DOHH2 (cell line): ENCODE measurements around the gene RAPGEF5.

ENCODE experiments used
- H3F3A ChIP-seq: fragments of 200-600 bp; sonication (generic), shearing (Covaris generic); 2 replicates; pipeline ENCODE4 v1.6.0; 2016; ENCODE audit warnings: antibody characterized with exemption, mild to moderate bottlenecking; ENCODE audit not compliant: control insufficient read depth, insufficient read depth
- H3K27ac ChIP-seq: fragments of 200-600 bp; sonication (generic); 2 replicates; pipeline ENCODE4 v1.5.1; 2014; ENCODE audit warnings: low read depth, mild to moderate bottlenecking, low read length, moderate library complexity
- H3K27me3 ChIP-seq: fragments of 200-600 bp; sonication (generic); 2 replicates; pipeline ENCODE4 v1.6.1; 2014; ENCODE audit warnings: mild to moderate bottlenecking, low read length, mixed read lengths; ENCODE audit not compliant: control insufficient read depth
- H3K36me3 ChIP-seq: fragments of 200-600 bp; sonication (generic); 2 replicates; pipeline ENCODE4 v1.6.1; 2014; ENCODE audit warnings: mild to moderate bottlenecking, low read length, moderate library complexity, mixed read lengths; ENCODE audit not compliant: control insufficient read depth
- H3K4me1 ChIP-seq: fragments of 200-600 bp; sonication (generic); 2 replicates; pipeline ENCODE4 v1.6.1; 2014; ENCODE audit warnings: mild to moderate bottlenecking, low read length, mixed read lengths; ENCODE audit not compliant: control insufficient read depth
- H3K4me2 ChIP-seq: fragments of 200-600 bp; sonication (generic); 2 replicates; pipeline ENCODE4 v1.6.0; 2014; ENCODE audit warnings: mild to moderate bottlenecking, low read length, moderate library complexity
- H3K4me3 ChIP-seq: fragments of 200-600 bp; sonication (generic); 2 replicates; pipeline ENCODE4 v1.5.1; 2014; ENCODE audit warnings: mild to moderate bottlenecking, low read length, mixed read lengths
- H3K79me2 ChIP-seq: fragments of 200-600 bp; sonication (generic); 2 replicates; pipeline ENCODE4 v1.6.1; 2014; ENCODE audit warnings: mild to moderate bottlenecking, low read length, mixed read lengths; ENCODE audit not compliant: control insufficient read depth
- H3K9me2 ChIP-seq: fragments of 200-600 bp; sonication (generic); replicated peaks from 2 replicates; pipeline ENCODE4 v1.6.1; 2014; ENCODE audit warnings: mild to moderate bottlenecking, low read length, mixed read lengths; ENCODE audit not compliant: control insufficient read depth
- H3K9me3 ChIP-seq: fragments of 200-600 bp; sonication (generic); 2 replicates; pipeline ENCODE4 v1.6.1; 2014; ENCODE audit warnings: antibody characterized with exemption, low read length, mixed read lengths; ENCODE audit not compliant: control insufficient read depth, insufficient read depth
- H4K20me1 ChIP-seq: fragments of 200-600 bp; sonication (generic); 2 replicates; pipeline ENCODE4 v1.6.0; 2014; ENCODE audit warnings: low read depth, mild to moderate bottlenecking, antibody characterized with exemption, low read length, moderate library complexity; ENCODE audit not compliant: control insufficient read depth, insufficient read depth
- EZH2phosphoT487 ChIP-seq: fragments of 200-600 bp; sonication (generic); IDR thresholded peaks from 2 replicates; pipeline ENCODE4 v1.6.1; 2017; ENCODE audit warnings: borderline replicate concordance, mild to moderate bottlenecking, antibody characterized with exemption, low read length, moderate library complexity, mixed read lengths
- TF ChIP-seq, protein P1 (sequence below): fragments of 200-600 bp; sonication (generic); IDR thresholded peaks from one replicate; pipeline ENCODE4 v1.5.1; 2014; ENCODE audit warnings: antibody characterized with exemption, mild to moderate bottlenecking, low read depth, low read length; ENCODE audit not compliant: poor library complexity, severe bottlenecking

The RAPGEF5 gene

DNA sequence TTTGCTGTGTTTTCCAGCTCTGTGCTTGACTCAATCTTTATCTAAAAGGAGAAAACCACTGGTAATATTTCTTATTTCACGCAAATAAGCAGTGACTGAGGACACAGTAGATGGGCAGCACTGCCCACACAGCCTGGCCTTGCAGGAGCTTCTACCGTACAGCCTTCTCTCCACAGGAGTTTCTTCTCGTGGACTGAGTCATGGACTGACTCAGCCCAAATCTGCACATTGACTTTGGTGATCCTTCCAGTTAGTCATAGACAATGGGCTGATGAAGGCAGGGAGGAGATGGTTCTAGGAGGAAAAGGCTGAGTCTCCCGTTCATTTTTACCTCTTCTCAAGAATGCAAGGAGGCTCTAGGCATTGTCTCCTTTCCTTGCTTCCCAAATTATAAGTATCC is 200.7 kb downstream of the RAPGEF5 start:
- TF ChIP-seq, protein P1, sequence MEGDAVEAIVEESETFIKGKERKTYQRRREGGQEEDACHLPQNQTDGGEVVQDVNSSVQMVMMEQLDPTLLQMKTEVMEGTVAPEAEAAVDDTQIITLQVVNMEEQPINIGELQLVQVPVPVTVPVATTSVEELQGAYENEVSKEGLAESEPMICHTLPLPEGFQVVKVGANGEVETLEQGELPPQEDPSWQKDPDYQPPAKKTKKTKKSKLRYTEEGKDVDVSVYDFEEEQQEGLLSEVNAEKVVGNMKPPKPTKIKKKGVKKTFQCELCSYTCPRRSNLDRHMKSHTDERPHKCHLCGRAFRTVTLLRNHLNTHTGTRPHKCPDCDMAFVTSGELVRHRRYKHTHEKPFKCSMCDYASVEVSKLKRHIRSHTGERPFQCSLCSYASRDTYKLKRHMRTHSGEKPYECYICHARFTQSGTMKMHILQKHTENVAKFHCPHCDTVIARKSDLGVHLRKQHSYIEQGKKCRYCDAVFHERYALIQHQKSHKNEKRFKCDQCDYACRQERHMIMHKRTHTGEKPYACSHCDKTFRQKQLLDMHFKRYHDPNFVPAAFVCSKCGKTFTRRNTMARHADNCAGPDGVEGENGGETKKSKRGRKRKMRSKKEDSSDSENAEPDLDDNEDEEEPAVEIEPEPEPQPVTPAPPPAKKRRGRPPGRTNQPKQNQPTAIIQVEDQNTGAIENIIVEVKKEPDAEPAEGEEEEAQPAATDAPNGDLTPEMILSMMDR = no peak
- TF ChIP-seq EZH2phosphoT487 = no peak
- no peak overlapping the region for H3K27ac ChIP-seq
- H3K79me2 ChIP-seq = peaks cover 3% of the 10 kb centered on the region; the same call in 1 of the 2 replicates
- no peaks in the 10 kb centered on the region for H4K20me1 ChIP-seq
- no peaks in the 10 kb centered on the region for H3K27me3 ChIP-seq
- H3K9me2 ChIP-seq = no peaks in the 10 kb centered on the region
- H3F3A ChIP-seq = peaks cover 59% of the 10 kb centered on the region
- H3K4me3 ChIP-seq = no peak overlapping the region
- H3K9me3 ChIP-seq = no peaks in the 10 kb centered on the region
- H3K36me3 ChIP-seq = peaks cover 96% of the 10 kb centered on the region
- H3K4me1 ChIP-seq = no peaks in the 10 kb centered on the region
- H3K4me2 ChIP-seq = no peak overlapping the region

DNA sequence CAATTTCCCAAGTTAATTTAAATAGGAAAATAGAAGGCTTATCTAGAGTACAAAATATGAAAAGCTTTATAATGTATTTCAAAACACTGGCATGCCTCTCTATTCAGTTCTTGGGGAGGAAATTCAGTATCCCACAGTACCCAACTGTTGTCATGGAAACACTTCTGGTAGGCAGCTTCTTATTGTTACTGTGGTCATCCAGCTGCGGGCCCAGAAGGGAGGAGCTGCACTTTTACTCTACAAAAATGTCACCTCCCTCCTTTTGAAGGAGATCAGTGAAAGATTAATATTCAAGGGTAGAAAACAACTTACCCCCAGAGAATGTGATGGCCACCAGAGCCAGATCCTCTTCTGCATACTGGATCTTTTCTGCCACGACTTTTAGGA is 202.8 kb downstream of the RAPGEF5 start:
- no peaks in the 10 kb centered on the region for H4K20me1 ChIP-seq
- no peaks in the 10 kb centered on the region for H3K9me3 ChIP-seq
- no peak overlapping the region for H3K27ac ChIP-seq
- no peaks in the 10 kb centered on the region for H3K4me1 ChIP-seq
- peaks cover 99% of the 10 kb centered on the region for H3K36me3 ChIP-seq
- H3F3A ChIP-seq = peaks cover 63% of the 10 kb centered on the region
- no peaks in the 10 kb centered on the region for H3K79me2 ChIP-seq
- TF ChIP-seq, protein P1 = no peak
- TF ChIP-seq EZH2phosphoT487 = no peak
- no peaks in the 10 kb centered on the region for H3K9me2 ChIP-seq
- H3K4me2 ChIP-seq = no peak overlapping the region
- H3K27me3 ChIP-seq = no peaks in the 10 kb centered on the region
- H3K4me3 ChIP-seq = no peak overlapping the region

DNA sequence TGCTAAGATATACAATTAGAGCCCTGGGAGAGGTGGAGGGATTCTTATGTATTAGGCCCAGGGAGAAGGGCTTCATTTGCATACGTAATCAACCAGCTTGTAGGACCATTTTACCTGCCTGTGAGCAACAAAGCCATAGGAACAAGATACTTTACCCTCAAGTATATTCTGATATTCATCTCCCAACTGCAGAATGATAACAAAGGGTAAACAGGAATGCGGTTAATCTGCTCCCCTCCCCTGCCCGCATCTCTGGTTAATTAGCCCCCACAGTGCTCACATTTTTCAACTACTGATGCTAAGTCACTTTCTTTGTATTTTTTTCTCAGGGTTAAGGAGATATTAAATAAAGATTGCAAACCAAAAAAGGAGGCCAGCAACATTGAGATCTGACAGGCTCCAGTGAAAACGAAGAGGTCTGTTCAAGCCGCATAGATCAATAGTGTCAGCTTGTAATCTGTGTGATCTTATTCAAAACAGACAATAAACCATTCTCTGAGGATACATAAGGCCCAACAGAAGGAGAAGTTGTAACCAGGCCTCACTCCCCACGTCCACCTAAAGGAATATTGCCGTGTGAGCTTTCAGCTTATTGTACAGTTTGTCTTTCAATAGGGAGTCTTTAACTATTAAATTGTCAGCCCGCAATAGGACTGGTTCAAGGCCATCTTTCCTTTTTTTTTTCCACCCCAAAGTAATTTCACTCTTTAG is 203.4 kb downstream of the RAPGEF5 start:
- H3K36me3 ChIP-seq = peaks cover 99% of the 10 kb centered on the region
- no peaks in the 10 kb centered on the region for H3K9me2 ChIP-seq

More for the DNA sequence above, 203.4 kb downstream of the RAPGEF5 start:
- no peaks in the 10 kb centered on the region for H4K20me1 ChIP-seq
- no peak overlapping the region for H3K27ac ChIP-seq
- H3K79me2 ChIP-seq = no peaks in the 10 kb centered on the region
- no peaks in the 10 kb centered on the region for H3K4me1 ChIP-seq
- no peak overlapping the region for H3K4me3 ChIP-seq
- H3K4me2 ChIP-seq = no peak overlapping the region
- H3F3A ChIP-seq = peaks cover 60% of the 10 kb centered on the region
- TF ChIP-seq EZH2phosphoT487 = no peak
- TF ChIP-seq, protein P1 = no peak
- H3K27me3 ChIP-seq = no peaks in the 10 kb centered on the region
- no peaks in the 10 kb centered on the region for H3K9me3 ChIP-seq
